Immature natural killer cell (primary cell): ENCODE results near the gene LEFTY1. TPM values are rescaled to one million over a fixed set of nuclear protein-coding genes. Genes with fewer than 3 reads are reported as not detected.
A peak's percentile ranks its signal among the peaks of the same experiment; 100 is the strongest.
"Not testable (repeated sequence)": the region's sequence is repeated elsewhere in the genome, so short reads cannot be mapped to it uniquely, and the experiment has no call there.

Experiments used
- DNase-seq, 3 donors: peaks; one replicate each; pipeline ENCODE4 v3.0.0; 2022; ENCODE audit warnings: mixed read lengths in 1 of 3
- H3K27ac Mint-ChIP-seq, 6 donors: one replicate each; pipeline ENCODE4 v1.8.0; 2020; ENCODE audit warnings: mixed read lengths in 6 of 6, mild to moderate bottlenecking in 5 of 6, inconsistent platforms in 4 of 6, moderate library complexity in 3 of 6
- H3K27me3 Mint-ChIP-seq, 3 donors: one replicate each; pipeline ENCODE4 v1.8.0; 2020 to 2021; ENCODE audit warnings: low read depth in 3 of 3, mild to moderate bottlenecking in 3 of 3, mixed read lengths in 3 of 3, moderate library complexity in 3 of 3, inconsistent platforms in 1 of 3
- H3K36me3 Mint-ChIP-seq, 3 donors: one replicate each; pipeline ENCODE4 v1.8.0; 2020; ENCODE audit warnings: mixed read lengths in 3 of 3, inconsistent platforms in 2 of 3, mild to moderate bottlenecking in 2 of 3
- H3K4me1 Mint-ChIP-seq, 2 donors: one replicate each; pipeline ENCODE4 v1.8.0; 2020; ENCODE audit warnings: inconsistent platforms in 2 of 2, mild to moderate bottlenecking in 2 of 2, mixed read lengths in 2 of 2, moderate library complexity in 1 of 2
- H3K4me3 Mint-ChIP-seq, 5 donors: one replicate each; pipeline ENCODE4 v1.8.0; 2020; ENCODE audit warnings: mild to moderate bottlenecking in 5 of 5, mixed read lengths in 5 of 5, inconsistent platforms in 3 of 5, moderate library complexity in 3 of 5
- H3K9me3 Mint-ChIP-seq, 6 donors: one replicate each; pipeline ENCODE4 v1.8.0; 2020; ENCODE audit warnings: mild to moderate bottlenecking in 6 of 6, mixed read lengths in 6 of 6, inconsistent platforms in 4 of 6, moderate library complexity in 3 of 6
- polyA plus RNA-seq, 3 donors: library from polyadenylated mRNA; unstranded; fragments of 300-500 nt; fragmentation: Illumina TruSeq; gene quantifications; one replicate each; pipeline ENCODE4 v1.2.3, GENCODE V29; 2021

Gene LEFTY1, protein sequence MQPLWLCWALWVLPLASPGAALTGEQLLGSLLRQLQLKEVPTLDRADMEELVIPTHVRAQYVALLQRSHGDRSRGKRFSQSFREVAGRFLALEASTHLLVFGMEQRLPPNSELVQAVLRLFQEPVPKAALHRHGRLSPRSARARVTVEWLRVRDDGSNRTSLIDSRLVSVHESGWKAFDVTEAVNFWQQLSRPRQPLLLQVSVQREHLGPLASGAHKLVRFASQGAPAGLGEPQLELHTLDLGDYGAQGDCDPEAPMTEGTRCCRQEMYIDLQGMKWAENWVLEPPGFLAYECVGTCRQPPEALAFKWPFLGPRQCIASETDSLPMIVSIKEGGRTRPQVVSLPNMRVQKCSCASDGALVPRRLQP
- polyA plus RNA-seq = not detected

DNA sequence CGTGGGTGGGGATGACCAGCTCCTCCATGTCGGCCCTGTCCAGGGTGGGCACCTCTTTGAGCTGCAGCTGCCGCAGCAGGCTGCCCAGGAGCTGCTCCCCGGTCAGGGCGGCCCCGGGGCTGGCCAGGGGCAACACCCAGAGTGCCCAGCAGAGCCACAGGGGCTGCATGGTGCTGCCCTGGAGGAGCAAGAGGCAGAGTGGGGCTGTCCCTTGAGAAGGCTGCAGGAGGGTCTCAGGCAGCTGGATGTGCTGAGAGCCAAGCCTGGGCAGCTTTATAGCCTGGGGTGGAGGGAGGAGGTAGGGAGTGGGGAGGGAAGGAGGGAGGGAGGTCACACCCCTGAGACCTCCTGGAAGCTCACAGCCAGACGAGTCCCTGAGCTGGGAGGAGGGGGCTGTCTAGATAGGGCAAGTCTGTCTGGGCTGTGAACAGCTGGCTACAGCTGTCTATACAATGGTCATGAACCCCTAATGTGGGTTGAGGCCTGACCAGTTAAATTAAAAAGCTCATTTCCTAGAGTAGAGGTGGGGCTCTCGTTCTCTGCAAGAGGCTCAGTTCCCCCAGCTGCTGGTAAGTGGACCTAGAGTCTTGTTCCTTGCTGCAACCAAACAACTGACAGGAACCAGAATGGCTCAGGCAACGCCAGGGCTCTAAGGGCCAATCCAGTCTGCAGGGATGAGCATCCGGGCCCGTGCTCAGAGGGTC is at the start of gene LEFTY1:
TSS of gene LEFTY1 (minus strand) at position 249 of the 704 bp plus-strand sequence. CDS start at position 169, 80 bp downstream.
- no peak for DNase-seq
- H3K27me3 Mint-ChIP-seq = peaks cover 0 to 7% (median 2%) of the 10 kb centered on the region in 3 donors
- no peaks in the 10 kb centered on the region for H3K9me3 Mint-ChIP-seq
- H3K36me3 Mint-ChIP-seq = no peaks in the 10 kb centered on the region
- H3K4me1 Mint-ChIP-seq = no peaks in the 10 kb centered on the region
- no peak within 1 kb of the TSS for H3K4me3 Mint-ChIP-seq
- H3K27ac Mint-ChIP-seq = no peak within 1 kb of the TSS

DNA sequence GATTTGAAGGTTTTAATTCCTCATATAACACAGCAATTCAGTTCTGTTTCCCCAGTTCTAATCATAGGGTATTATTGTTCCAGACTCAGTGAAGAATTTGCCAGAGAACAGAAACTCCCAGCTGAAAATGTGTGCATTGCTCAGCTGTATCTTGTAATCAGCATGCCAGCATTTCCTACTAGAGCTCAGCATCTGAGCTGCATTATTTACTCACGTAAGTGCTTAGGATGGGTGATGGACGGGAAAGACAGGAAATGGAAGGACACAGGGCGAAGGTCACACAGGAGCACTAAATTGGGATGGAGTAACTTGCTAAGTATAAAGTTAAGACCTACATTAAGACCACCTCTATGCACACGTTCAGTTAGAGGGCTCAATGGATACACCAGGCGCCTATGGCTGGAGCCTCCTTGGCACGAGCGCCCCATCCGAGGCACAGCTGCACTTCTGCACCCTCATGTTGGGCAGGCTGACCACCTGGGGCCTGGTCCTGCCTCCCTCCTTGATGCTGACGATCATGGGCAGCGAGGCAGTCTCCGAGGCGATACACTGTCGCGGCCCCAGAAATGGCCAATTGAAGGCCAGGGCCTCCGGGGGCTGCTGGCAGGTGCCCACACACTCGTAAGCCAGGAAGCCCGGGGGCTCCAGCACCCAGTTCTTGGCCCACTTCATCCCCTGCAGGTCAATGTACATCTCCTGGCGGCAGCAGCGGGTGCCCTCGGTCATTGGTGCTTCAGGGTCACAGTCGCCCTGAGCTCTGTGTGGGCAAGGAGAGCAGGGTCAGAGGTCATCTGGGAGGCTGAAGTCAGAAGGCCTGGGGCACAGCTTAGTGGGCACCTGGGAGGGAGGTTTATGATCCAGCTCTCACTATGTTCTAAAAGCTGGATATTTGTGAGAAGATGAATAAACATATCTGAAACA is 48.4 kb upstream of the LEFTY1 start:
- peaks cover 0 to 2% (median 0%) of the 10 kb centered on the region in 6 donors for H3K9me3 Mint-ChIP-seq
- peaks cover 0 to 2% (median 0%) of the 10 kb centered on the region in 3 donors for H3K27me3 Mint-ChIP-seq
- H3K4me1 Mint-ChIP-seq = no peaks in the 10 kb centered on the region
- H3K27ac Mint-ChIP-seq = no peak overlapping the region
- DNase-seq = no peak
- no peaks in the 10 kb centered on the region for H3K36me3 Mint-ChIP-seq
- H3K4me3 Mint-ChIP-seq = no peak overlapping the region

DNA sequence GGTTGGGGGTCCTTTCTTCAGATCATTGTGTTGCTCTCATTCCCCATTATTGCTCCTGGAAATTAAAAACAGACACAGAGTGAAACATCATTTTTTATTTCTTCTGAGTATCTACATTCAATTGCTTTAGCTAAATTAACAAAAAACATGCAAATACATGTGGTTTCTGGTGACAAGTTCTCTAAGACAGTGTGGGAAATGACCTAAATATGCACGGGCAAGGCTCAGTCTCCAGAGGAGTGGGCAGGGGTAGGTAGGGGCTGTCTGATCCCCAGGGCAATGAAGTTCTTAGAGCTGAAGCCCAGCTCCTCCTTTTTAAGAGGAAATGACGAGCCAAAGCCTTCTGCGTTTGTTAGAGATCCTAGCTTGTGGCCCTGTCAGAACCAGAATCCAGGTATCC is 47.6 kb upstream of the LEFTY1 start:
- DNase-seq = no peak
- Mint-ChIP-seq H3K36me3 (no peaks in the 10 kb centered on the region), H3K9me3 (peaks cover 0 to 2% (median 0%) of the 10 kb centered on the region in 6 donors), H3K4me3 (peak overlapping the region in 1 of 5 donors; percentile 11), H3K27me3 (peaks cover 0 to 2% (median 0%) of the 10 kb centered on the region in 3 donors), H3K27ac (peak overlapping the region in 1 of 6 donors; percentile 36), H3K4me1 (no peaks in the 10 kb centered on the region)

DNA sequence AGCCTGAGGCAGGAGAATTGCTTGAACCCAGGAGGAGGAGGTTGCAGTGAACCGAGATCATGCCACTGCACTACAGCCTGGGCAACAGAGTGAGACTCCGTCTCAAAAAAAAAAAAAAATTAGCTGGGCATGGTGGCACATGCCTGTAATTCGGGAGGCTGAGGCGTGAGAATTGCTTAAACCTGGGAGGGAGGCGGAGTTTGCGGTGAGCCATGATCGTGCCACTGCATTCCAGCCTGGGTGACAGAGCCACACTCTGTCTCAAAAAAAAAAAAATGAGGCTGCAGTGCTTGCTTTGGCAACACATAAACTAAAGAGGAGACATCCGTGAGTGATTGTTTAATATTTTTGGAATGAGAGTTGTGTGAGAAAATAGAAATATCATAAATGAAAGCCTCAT is 47.1 kb upstream of the LEFTY1 start:
- not testable (repeated sequence) for H3K4me1 Mint-ChIP-seq, DNase-seq, H3K36me3 Mint-ChIP-seq, H3K9me3 Mint-ChIP-seq, H3K27ac Mint-ChIP-seq, H3K27me3 Mint-ChIP-seq, H3K4me3 Mint-ChIP-seq

DNA sequence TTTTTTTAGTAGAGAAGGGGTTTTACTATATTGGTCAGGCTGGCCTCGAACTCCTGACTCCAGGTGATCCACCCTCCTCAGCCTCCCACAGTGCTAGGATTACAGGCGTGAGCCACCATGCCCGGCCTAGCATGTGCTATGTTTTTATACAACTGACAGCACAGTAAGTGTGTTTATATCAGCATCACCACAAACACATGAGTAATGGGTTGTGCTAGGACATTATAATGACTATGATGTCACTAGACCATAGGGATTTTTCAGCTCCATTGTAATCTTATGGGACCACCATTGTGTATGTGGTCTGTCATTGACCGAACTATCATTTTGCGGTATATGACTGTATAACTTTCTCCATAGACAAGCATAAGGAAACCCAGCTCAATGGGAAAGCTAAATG is 45.8 kb upstream of the LEFTY1 start:
- Mint-ChIP-seq H3K27ac (no peak overlapping the region), H3K36me3 (no peaks in the 10 kb centered on the region), H3K4me1 (peaks cover 0 to 2% of the 10 kb centered on the region in 2 donors), H3K9me3 (peaks cover 0 to 2% (median 0%) of the 10 kb centered on the region in 6 donors), H3K4me3 (no peak overlapping the region), H3K27me3 (peaks cover 0 to 2% (median 0%) of the 10 kb centered on the region in 3 donors)
- DNase-seq = no peak

DNA sequence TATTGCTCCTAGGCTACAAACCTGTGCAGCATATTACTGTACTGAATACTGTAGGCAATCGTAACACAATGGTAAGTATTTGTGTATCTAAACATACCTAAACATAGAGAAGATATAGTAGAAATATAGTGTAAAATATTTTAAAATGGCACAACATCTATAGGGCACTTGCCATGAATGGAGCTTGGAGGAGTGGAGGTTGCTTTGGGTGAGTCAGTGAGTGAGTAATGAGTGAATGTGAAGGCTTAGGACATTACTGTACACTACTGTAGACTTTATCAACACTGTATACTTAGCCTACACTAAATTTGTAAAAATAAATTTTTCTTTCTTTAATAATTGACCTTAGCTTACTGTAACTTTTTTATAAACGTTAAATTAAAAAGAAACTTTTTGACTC is 44.1 kb upstream of the LEFTY1 start:
- Mint-ChIP-seq H3K4me1 (peaks cover 16 to 17% of the 10 kb centered on the region in 2 donors), H3K27ac (no peak overlapping the region), H3K4me3 (no peak overlapping the region), H3K9me3 (peaks cover 0 to 2% (median 0%) of the 10 kb centered on the region in 6 donors), H3K27me3 (peaks cover 0 to 2% (median 2%) of the 10 kb centered on the region in 3 donors), H3K36me3 (no peaks in the 10 kb centered on the region)
- no peak for DNase-seq

DNA sequence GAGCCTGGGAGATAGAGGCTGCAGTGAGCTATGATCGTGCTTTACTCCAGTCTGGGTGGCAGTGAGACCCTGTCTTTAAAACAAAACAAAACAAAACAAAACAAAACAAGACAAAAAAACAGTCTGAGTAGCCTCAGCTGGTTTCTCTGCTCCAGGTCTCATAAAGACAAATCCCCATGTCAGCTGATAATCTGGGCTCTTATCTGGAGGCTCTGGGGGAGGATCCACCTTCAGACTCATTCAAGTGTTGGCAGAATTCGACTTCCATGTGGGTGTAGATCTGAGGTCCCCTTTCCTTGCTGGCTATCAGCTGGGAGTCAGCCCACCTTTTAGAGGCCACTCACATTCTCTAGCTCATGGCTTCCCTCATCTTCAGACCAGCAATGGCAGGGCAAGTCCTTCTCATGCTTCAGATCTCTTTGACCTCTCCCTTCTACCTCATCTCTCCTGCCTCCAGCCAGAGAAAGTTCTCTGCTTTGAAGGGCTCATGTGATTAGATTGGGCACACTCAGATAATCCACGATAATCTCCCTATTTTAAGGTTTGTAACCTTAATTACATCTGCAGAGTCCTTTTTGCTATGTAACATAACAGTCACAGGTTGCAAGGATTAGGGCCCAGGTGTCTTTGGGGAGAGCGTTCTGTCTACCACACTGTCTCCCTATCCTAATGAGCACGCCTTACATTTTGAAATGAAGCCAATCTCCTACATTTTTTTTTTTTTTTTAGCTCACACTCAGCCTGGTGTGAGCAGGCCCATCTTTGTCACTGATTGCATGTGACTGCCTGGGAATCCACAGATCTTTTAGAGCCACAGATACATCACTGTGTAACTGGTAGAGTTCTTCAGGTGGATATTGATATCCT is 42.6 kb upstream of the LEFTY1 start:
- Mint-ChIP-seq H3K4me1 (peaks cover 17 to 19% of the 10 kb centered on the region in 2 donors), H3K9me3 (no peaks in the 10 kb centered on the region), H3K36me3 (no peaks in the 10 kb centered on the region), H3K4me3 (no peak overlapping the region), H3K27me3 (peaks cover 0 to 2% (median 0%) of the 10 kb centered on the region in 3 donors), H3K27ac (peak overlapping the region in 2 of 6 donors; percentile 16 to 25)
- no peak for DNase-seq

DNA sequence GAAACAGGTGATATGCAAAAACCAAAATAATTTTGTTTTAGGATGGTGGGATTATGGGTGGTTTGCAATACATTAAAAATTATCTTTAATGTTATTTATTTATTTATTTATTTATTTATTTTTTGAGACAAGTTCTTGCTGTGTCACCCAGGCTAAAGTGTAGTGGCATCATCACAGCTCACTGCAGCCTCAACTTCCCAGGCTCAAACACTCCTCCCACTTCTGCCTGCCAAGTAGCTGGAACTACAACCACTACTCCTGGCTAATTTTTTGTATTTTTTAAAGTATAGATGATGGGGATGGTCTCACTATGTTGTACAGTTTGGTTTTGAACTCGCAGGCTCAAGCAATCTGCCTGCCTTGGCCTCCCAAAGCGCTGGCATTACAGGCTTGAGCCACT is 41.6 kb upstream of the LEFTY1 start:
- H3K27ac Mint-ChIP-seq = peak overlapping the region in 1 of 6 donors; percentile 27
- peaks cover 17 to 19% of the 10 kb centered on the region in 2 donors for H3K4me1 Mint-ChIP-seq
- H3K27me3 Mint-ChIP-seq = peaks cover 0 to 2% (median 0%) of the 10 kb centered on the region in 3 donors
- no peak for DNase-seq
- H3K4me3 Mint-ChIP-seq = no peak overlapping the region
- H3K9me3 Mint-ChIP-seq = no peaks in the 10 kb centered on the region
- H3K36me3 Mint-ChIP-seq = no peaks in the 10 kb centered on the region

DNA sequence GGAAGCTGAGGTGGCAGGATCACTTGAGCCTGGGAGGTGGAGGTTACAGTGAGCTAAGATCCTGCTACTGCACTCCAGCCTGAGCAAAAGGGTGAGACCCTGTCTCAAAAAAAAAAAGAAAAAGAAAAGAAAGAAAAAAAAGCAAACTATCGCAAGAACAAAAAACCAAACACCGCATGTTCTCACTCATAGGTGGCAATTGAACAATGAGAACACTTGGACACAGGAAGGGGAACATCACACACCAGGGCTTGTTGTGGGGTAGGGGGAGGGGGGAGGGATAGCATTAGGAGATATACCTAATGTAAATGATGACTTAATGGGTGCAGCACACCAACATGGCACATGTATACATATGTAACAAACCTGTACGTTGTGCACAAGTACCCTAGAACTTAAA is 40.5 kb upstream of the LEFTY1 start:
- not testable (repeated sequence) for H3K27me3 Mint-ChIP-seq, H3K9me3 Mint-ChIP-seq, H3K36me3 Mint-ChIP-seq
- Mint-ChIP-seq H3K27ac (peak overlapping the region; percentile 72 to 92 (median 83)), H3K4me1 (peaks cover 17 to 24% of the 10 kb centered on the region in 2 donors), H3K4me3 (peak overlapping the region; percentile 60 to 72 (median 64))
- peak; percentile 14 to 27 (median 19) for DNase-seq

DNA sequence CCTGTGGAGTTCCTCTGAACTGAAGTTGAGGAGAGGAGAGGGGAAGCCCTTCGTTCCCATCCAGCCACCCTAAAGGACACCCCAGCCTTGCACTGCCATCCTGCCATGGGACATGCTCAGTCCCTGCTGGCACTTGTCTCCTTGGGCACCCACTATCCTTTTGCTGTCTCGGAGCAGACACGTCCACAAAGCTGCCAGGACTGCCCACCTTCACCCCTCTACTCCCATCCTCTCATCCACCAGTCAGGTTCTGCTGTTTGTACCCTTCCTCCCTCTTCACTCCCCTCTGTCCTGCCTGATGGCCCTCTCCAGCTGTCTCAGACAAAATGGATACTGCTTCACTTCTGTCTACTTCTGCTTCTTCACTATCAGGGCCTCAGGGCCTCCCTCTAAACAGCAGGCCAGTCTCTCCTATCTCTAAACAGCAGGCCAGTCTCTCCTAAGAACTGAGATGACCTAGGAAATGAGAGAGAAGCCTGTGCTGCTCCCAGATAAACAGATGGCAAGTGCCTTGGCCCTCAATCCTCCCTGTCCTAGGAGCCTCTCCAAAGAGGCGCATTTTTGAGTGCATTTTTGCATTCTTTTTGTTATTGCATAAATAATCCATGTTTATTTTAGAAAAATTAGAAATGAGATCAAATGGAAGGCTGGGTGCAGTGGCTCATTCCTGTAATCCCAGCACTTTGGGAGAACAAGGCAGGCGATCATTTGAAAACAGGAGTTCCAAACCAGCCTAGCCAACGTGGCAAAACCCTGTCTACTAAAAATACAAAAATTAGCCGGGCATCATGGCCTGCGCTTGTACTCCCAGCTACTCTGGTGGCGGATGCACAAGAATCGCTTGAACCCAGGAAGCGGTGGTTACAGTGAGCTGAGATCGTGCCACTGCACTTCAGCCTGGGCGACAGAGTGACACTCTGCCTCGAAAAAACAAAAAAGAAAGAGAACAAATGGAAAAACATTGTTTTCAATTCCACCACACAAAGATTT is 39.5 kb upstream of the LEFTY1 start:
- peaks cover 21 to 30% of the 10 kb centered on the region in 2 donors for H3K4me1 Mint-ChIP-seq
- no peaks in the 10 kb centered on the region for H3K9me3 Mint-ChIP-seq
- no peaks in the 10 kb centered on the region for H3K36me3 Mint-ChIP-seq
- H3K27me3 Mint-ChIP-seq = peaks cover 0 to 10% (median 7%) of the 10 kb centered on the region in 3 donors
- peak overlapping the region; percentile 81 to 92 (median 89) for H3K27ac Mint-ChIP-seq
- H3K4me3 Mint-ChIP-seq = peak overlapping the region; percentile 9 to 72 (median 63)
- peak in 2 of 3 donors; percentile 27 to 29 for DNase-seq

DNA sequence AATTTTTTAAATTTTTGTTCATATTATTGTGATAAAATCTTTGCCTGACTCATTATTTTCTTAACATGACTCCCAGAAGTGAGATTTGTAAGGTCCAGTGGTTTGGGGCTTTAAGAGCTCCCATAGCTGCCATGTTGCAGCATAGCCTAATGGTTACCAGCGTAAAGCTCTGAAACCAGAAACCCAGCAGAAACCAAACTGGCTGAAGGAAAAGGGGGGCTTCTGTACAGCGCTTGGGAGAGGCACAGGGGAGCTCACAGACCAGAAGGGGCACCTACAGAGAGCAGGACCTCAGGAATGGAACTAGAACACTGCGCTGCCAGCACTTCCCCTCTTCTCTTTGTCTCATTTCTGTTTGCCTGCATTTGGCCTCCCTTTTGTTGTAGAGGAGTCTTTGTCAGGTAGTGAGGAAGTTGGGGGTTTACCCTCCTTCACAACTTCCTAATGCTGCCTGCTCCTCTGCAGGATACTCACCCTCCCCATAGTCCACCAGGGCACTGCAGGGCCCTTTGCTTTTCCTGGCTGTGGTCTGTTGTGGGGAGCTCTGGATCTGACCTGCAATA is 37.7 kb upstream of the LEFTY1 start:
- Mint-ChIP-seq H3K4me3 (peak overlapping the region in 2 of 5 donors; percentile 15 to 27), H3K4me1 (peaks cover 35 to 40% of the 10 kb centered on the region in 2 donors), H3K36me3 (no peaks in the 10 kb centered on the region), H3K27ac (peak overlapping the region in 3 of 6 donors; percentile 25 to 66 (median 40)), H3K27me3 (peaks cover 0 to 11% (median 7%) of the 10 kb centered on the region in 3 donors), H3K9me3 (no peaks in the 10 kb centered on the region)
- no peak for DNase-seq
